NCI-H2227 treated with DMSO at 0.1 percent for 48 hours (cell line): ENCODE measurements around the gene KAT8.

Source experiments
- DNase-seq: peaks from one replicate; lab custom pipeline; 2025; lab: John Stamatoyannopoulos, UW

KAT8 gene

GRCh38 chr16:31117384-31118222 lies at the start of gene KAT8:
Gene KAT8, plus strand, starts transcription at chr16:31117664. Its CDS starts 18 bp downstream, at chr16:31117682.
- peak; percentile 99 for DNase-seq

GRCh38 chr16:31071861-31072260 lies 45.6 kb upstream of the KAT8 start:
- DNase-seq = no peak

GRCh38 chr16:31072540-31073141 lies 44.8 kb upstream of the KAT8 start:
- no peak for DNase-seq

GRCh38 chr16:31073142-31073969 lies 44.1 kb upstream of the KAT8 start:
- DNase-seq = peak; percentile 87

GRCh38 chr16:31073970-31074813 lies 43.3 kb upstream of the KAT8 start, which contains the start of the genes ZNF646 and ZNF668:
Gene ZNF646, plus strand, starts transcription at chr16:31074422. Its CDS starts 1,903 bp downstream, at chr16:31076325.
Gene ZNF668, minus strand, starts transcription at chr16:31074240. Its CDS starts 9,781 bp downstream, at chr16:31064459.
- peak; percentile 100 for DNase-seq

GRCh38 chr16:31074814-31075183 lies 42.7 kb upstream of the KAT8 start:
- no peak for DNase-seq

- DNase-seq = no peak
These were observed 41.1 kb upstream of the KAT8 start for GRCh38 chr16:31076319-31076718.

GRCh38 chr16:31077024-31077423 lies 40.4 kb upstream of the KAT8 start:
- no peak for DNase-seq

- DNase-seq = no peak
These were observed 39.7 kb upstream of the KAT8 start for GRCh38 chr16:31077592-31078396.

GRCh38 chr16:31078597-31079341 lies 38.7 kb upstream of the KAT8 start:
- DNase-seq = no peak

- DNase-seq = no peak
These were observed 38.0 kb upstream of the KAT8 start for GRCh38 chr16:31079342-31079944.

GRCh38 chr16:31080035-31080629 lies 37.3 kb upstream of the KAT8 start:
- no peak for DNase-seq

- DNase-seq = no peak
These were observed 36.6 kb upstream of the KAT8 start for GRCh38 chr16:31080756-31081419.

- no peak for DNase-seq
These were observed 35.8 kb upstream of the KAT8 start for GRCh38 chr16:31081428-31082351.

- no peak for DNase-seq
These were observed 35.0 kb upstream of the KAT8 start for GRCh38 chr16:31082368-31083045.

- DNase-seq = peak; percentile 10
These were observed 34.4 kb upstream of the KAT8 start for GRCh38 chr16:31083081-31083480.

- no peak for DNase-seq
These were observed 33.9 kb upstream of the KAT8 start for GRCh38 chr16:31083556-31083955.
